HepG2 (cell line): ENCODE measurements around the gene TUBGCP6. TPM values are rescaled to one million over a fixed set of nuclear protein-coding genes. Genes with fewer than 3 reads are reported as not detected.
A peak's percentile ranks its signal among the peaks of the same experiment; 100 is the strongest.

ENCODE experiments used
- ATF7 ChIP-seq, 2 experiments: fragments of 450-650 bp in 1 of 2; sonication (generic) in 1 of 2; formaldehyde crosslinking in 1 of 2; IDR thresholded peaks; 2 replicates each; pipeline versions ENCODE4 v1.4.0 to v1.6.1; 2016 to 2020; ENCODE audit warnings: antibody characterized with exemption in 1 of 2, mild to moderate bottlenecking in 1 of 2, missing genetic modification reagents in 1 of 2
- GTF2F1 ChIP-seq: fragments of 150-350 bp; IDR thresholded peaks from 2 replicates; pipeline ENCODE4 v1.6.1; 2014; ENCODE audit warnings: low read length
- HDAC2 ChIP-seq: sonication (generic); formaldehyde crosslinking; IDR thresholded peaks from 2 replicates; pipeline ENCODE4 v1.4.0; 2020; ENCODE audit warnings: missing genetic modification reagents
- HNF4A ChIP-seq: sonication (generic); formaldehyde crosslinking; IDR thresholded peaks from 2 replicates; pipeline ENCODE4 v1.4.0; 2020; ENCODE audit warnings: missing genetic modification reagents
- HOXA9 ChIP-seq: sonication (generic); formaldehyde crosslinking; IDR thresholded peaks from 2 replicates; pipeline ENCODE4 v1.8.1; 2022; ENCODE audit warnings: missing genetic modification reagents, mild to moderate bottlenecking, moderate library complexity, borderline replicate concordance
- KLF6 ChIP-seq: IDR thresholded peaks from 2 replicates; pipeline ENCODE4 v1.8.0; 2016; ENCODE audit warnings: missing biosample characterization, missing genetic modification reagents
- NR2C2 ChIP-seq: sonication (generic); formaldehyde crosslinking; IDR thresholded peaks from 2 replicates; pipeline ENCODE4 v1.4.0; 2020; ENCODE audit warnings: missing genetic modification reagents, mild to moderate bottlenecking, moderate library complexity, borderline replicate concordance
- RELA ChIP-seq: sonication (generic); formaldehyde crosslinking; IDR thresholded peaks from 2 replicates; pipeline ENCODE4 v1.4.0; 2020; ENCODE audit warnings: missing genetic modification reagents
- RFX3 ChIP-seq: IDR thresholded peaks from 2 replicates; pipeline ENCODE4 v1.6.1; 2016; ENCODE audit warnings: missing biosample characterization, missing genetic modification reagents
- TGIF2 ChIP-seq: IDR thresholded peaks from 2 replicates; pipeline ENCODE4 v1.6.1; 2016; ENCODE audit warnings: control low read depth, missing compliant biosample characterization
- UBTF ChIP-seq: sonication (generic); formaldehyde crosslinking; IDR thresholded peaks from 2 replicates; pipeline ENCODE4 v1.4.0; 2020; ENCODE audit warnings: mild to moderate bottlenecking, missing genetic modification reagents
- YEATS4 ChIP-seq: sonication (generic); formaldehyde crosslinking; IDR thresholded peaks from 2 replicates; pipeline ENCODE4 v1.4.0; 2020; ENCODE audit warnings: missing genetic modification reagents, borderline replicate concordance
- ZNF20 ChIP-seq: sonication (generic); formaldehyde crosslinking; IDR thresholded peaks from 2 replicates; pipeline ENCODE4 v1.4.0; 2020; ENCODE audit warnings: mild to moderate bottlenecking, moderate library complexity, missing genetic modification reagents
- ZNF589 ChIP-seq: sonication (generic); formaldehyde crosslinking; conservative IDR thresholded peaks from 2 replicates; pipeline ENCODE4 v1.8.0; 2022; ENCODE audit warnings: mild to moderate bottlenecking, moderate library complexity, missing genetic modification reagents
- ZNF644 ChIP-seq: IDR thresholded peaks from 2 replicates; pipeline ENCODE4 v1.6.1; 2016; ENCODE audit warnings: low read depth
- ZNF691 ChIP-seq: sonication (generic); formaldehyde crosslinking; IDR thresholded peaks from 2 replicates; pipeline ENCODE4 v1.4.0; 2020; ENCODE audit warnings: missing genetic modification reagents, low read depth, mild to moderate bottlenecking, borderline replicate concordance
- ZNF879 ChIP-seq: sonication (generic); formaldehyde crosslinking; IDR thresholded peaks from 2 replicates; pipeline ENCODE4 v1.8.1; 2023; ENCODE audit warnings: missing genetic modification reagents
- ZXDC ChIP-seq: sonication (generic); formaldehyde crosslinking; IDR thresholded peaks from 2 replicates; pipeline ENCODE4 v1.5.0; 2020; ENCODE audit warnings: mild to moderate bottlenecking, missing genetic modification reagents
- polyA plus RNA-seq, 8 experiments: library from polyadenylated mRNA; depleted of rRNA in 3 of 8; stranded (reverse) in 7 of 8; unstranded in 1 of 8; fragments of >200 nt; fragmentation: Illumina TruSeq in 4 of 8; extraction: Trizol in 4 of 8; gene quantifications; 2 replicates each; pipeline versions ENCODE4 v1.2.1 to v1.2.3, GENCODE V29; 2011 to 2016; ENCODE audit warnings: low read depth in 4 of 8, missing spikeins in 1 of 8, mixed read lengths in 1 of 8; ENCODE audit not compliant: insufficient read depth in 1 of 8
- total RNA-seq, 5 experiments: library from RNA; depleted of rRNA; stranded (reverse); fragments of >200 nt; fragmentation: Illumina TruSeq; extraction: Trizol; gene quantifications; 2 replicates each; pipeline ENCODE4 v1.2.3, GENCODE V29; 2016; ENCODE audit warnings: low read depth in 1 of 5
- TF ChIP-seq, protein P1 (sequence below): sonication (generic); formaldehyde crosslinking; IDR thresholded peaks from 2 replicates; pipeline ENCODE4 v1.8.0; 2022; ENCODE audit warnings: low read depth, missing genetic modification reagents

The TUBGCP6 gene
- total and polyA plus RNA-seq, 2 of the 13 experiments (the other 11 are each of a cell fraction or from before 2014, with no cell fraction given) = 14.6 to 15.7 TPM

GRCh38 chr22:50293441-50294318, 48.9 kb upstream of the TUBGCP6 start (continued):
- TF ChIP-seq ZXDC (peak; percentile 62; the same call in 1 of the 2 replicates), NR2C2 (peak; percentile 65), ATF7 (IDR thresholded peaks at IDR 0.05) (no peak), ATF7 (CRISPR knock-in tag; IDR thresholded peaks at IDR 0.05) (0 out of 2 replicates have a peak, but pooled peaks have one; percentile 13), KLF6 (CRISPR knock-in tag) (peak; percentile 39; the same call in 1 of the 2 replicates), ZNF691 (CRISPR knock-in tag) (peak; percentile 48; the same call in 1 of the 2 replicates), HDAC2 (peak; percentile 91), RFX3 (CRISPR knock-in tag) (no peak), RELA (CRISPR knock-in tag) (0 out of 2 replicates have a peak, but pooled peaks have one; percentile 54), TGIF2 (CRISPR knock-in tag) (0 out of 2 replicates have a peak, but pooled peaks have one; percentile 70), HOXA9 (CRISPR knock-in tag) (no peak), ZNF589 (CRISPR knock-in tag) (no peak), UBTF (peak; percentile 98), YEATS4 (peak; percentile 80), ZNF644 (no peak), HNF4A (CRISPR knock-in tag) (peak; percentile 98), ZNF879 (CRISPR knock-in tag) (no peak), GTF2F1 (no peak), ZNF20 (no peak)
- TF ChIP-seq, protein P1, sequence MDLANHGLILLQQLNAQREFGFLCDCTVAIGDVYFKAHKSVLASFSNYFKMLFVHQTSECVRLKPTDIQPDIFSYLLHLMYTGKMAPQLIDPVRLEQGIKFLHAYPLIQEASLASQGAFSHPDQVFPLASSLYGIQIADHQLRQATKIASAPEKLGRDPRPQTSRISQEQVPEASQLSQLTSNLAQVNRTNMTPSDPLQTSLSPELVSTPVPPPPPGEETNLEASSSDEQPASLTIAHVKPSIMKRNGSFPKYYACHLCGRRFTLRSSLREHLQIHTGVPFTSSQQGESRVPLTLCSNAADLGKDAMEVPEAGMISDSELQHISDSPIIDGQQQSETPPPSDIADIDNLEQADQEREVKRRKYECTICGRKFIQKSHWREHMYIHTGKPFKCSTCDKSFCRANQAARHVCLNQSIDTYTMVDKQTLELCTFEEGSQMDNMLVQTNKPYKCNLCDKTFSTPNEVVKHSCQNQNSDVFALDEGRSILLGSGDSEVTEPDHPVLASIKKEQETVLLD (CRISPR knock-in tag) = no peak
